Activated CD4-positive, alpha-beta T cell treated with anti-CD3 and anti-CD28 coated beads, Interleukin-2, amount 10 ng/mL, durations not matched to agents 24 days and 14 days (primary cell): ENCODE results near the gene UBE2L3. TPM values are rescaled to one million over a fixed set of nuclear protein-coding genes. Genes with fewer than 3 reads are reported as not detected.

Experiments
- DNase-seq: peaks from one replicate; pipeline ENCODE4 v3.0.0; 2022
- H3K27ac Mint-ChIP-seq: one replicate; pipeline ENCODE4 v1.8.0; 2022; ENCODE audit warnings: mild to moderate bottlenecking, mixed read lengths
- H3K27me3 Mint-ChIP-seq: one replicate; pipeline ENCODE4 v1.8.0; 2022; ENCODE audit warnings: mixed read lengths
- H3K36me3 Mint-ChIP-seq: one replicate; pipeline ENCODE4 v1.8.0; 2022; ENCODE audit warnings: low read depth, mild to moderate bottlenecking, mixed read lengths
- H3K4me1 Mint-ChIP-seq: one replicate; pipeline ENCODE4 v1.8.0; 2021; ENCODE audit warnings: mixed read lengths
- H3K4me3 Mint-ChIP-seq: one replicate; pipeline ENCODE4 v1.8.0; 2022; ENCODE audit warnings: mild to moderate bottlenecking, moderate library complexity, mixed read lengths
- H3K9me3 Mint-ChIP-seq: one replicate; pipeline ENCODE4 v1.8.0; 2021; ENCODE audit warnings: mixed read lengths
- intact Hi-C: fragments of 100-400 bp; cut with micrococcal nuclease; formaldehyde crosslinking; loops from one replicate; pipeline ENCODE4 v1.15.1; 2023
- total RNA-seq: library from RNA; stranded (reverse); gene quantifications from 2 replicates; pipeline ENCODE4 v1.2.3, GENCODE V29; 2022

UBE2L3 gene
- total RNA-seq, 1 donor from 2014 or later: 63.3 TPM

- intact Hi-C loops: no loop called here
Measured at GRCh38 chr22:21650280-21650679, 82.8 kb downstream of the UBE2L3 start.

GRCh38 chr22:21650823-21651520 lies 83.5 kb downstream of the UBE2L3 start:
- intact Hi-C loops: loop anchor here (1.0 kb wide), 1 partner anchor 8 kb away; no protein-coding TSS in a partner anchor
- H3K36me3 Mint-ChIP-seq: peaks cover 18% of the 10 kb centered on the region

More at GRCh38 chr22:21650280-21650679, 82.8 kb downstream of the UBE2L3 start:
- peak overlapping the region; percentile 95 for H3K4me3 Mint-ChIP-seq
- H3K9me3 Mint-ChIP-seq: no peaks in the 10 kb centered on the region
- H3K4me1 Mint-ChIP-seq: peaks cover 34% of the 10 kb centered on the region
- H3K36me3 Mint-ChIP-seq: peaks cover 21% of the 10 kb centered on the region
- no peak overlapping the region for H3K27ac Mint-ChIP-seq
- DNase-seq: no peak
- no peaks in the 10 kb centered on the region for H3K27me3 Mint-ChIP-seq

DNA sequence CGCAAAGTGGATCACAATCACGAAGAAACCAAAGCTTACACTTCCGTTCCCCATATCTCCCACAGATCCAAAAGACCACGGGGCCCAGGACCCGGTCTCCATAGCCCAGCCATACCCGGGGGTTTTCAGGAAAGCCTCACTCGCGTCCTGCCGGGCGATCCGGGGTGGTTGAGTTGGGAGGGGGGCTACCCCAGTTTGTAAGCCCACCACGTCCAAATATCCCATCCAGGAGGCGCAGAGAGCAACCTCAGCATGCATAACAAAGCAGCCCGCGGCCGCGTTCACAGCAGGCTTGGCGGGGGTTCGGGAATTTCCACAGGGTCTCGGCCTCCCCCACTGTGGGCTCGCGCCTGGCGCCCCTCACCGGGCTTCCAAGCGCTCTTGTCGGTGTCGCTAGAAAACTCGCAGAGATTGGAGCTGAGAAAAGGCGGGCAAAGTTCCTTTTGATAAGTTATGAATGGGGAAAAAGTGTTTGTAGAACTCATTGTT lies 84.1 kb downstream of the UBE2L3 start:
- Mint-ChIP-seq H3K27me3 (no peaks in the 10 kb centered on the region), H3K27ac (peak overlapping the region; percentile 94), H3K4me1 (peaks cover 34% of the 10 kb centered on the region), H3K9me3 (no peaks in the 10 kb centered on the region), H3K36me3 (peaks cover 14% of the 10 kb centered on the region), H3K4me3 (peak overlapping the region; percentile 95)
- intact Hi-C loops: loop anchor here (1.0 kb wide), 1 partner anchor 8 kb away; no protein-coding TSS in a partner anchor
- DNase-seq: no peak

More at GRCh38 chr22:21650823-21651520, 83.5 kb downstream of the UBE2L3 start:
- no peak for DNase-seq
- Mint-ChIP-seq H3K27ac (peak overlapping the region; percentile 94), H3K4me3 (peak overlapping the region; percentile 95), H3K4me1 (peaks cover 34% of the 10 kb centered on the region), H3K27me3 (no peaks in the 10 kb centered on the region), H3K9me3 (no peaks in the 10 kb centered on the region)

DNA sequence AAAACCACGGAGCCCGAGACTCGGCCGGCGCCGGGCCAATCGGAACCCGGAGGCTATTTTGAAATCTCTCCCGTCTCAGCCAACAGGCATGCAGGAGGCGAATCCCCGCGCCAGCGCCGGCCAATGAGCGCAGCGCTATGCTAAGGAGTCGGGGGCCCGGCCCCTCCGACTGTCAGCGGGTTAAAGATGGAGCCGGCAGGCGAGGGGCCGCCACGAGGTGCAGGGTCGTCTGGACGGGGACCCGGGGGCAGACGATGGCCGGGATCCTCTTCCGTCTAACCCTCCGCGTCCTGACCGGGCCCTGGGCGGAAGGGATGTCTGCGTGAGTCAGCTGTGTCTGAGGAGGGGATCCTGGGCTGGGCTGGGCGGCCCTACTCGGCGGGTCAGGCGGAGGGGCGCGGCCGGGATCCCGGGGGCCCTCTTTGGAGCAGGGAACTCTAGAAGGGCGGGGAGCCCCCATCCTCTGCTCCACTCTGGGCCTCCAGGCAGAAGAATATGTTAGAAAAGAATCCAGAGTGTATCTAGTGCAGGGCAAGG lies 84.6 kb downstream of the UBE2L3 start:
- peak overlapping the region; percentile 94 for H3K27ac Mint-ChIP-seq
- DNase-seq: peak; percentile 97
- peaks cover 3% of the 10 kb centered on the region for H3K9me3 Mint-ChIP-seq
- peaks cover 34% of the 10 kb centered on the region for H3K4me1 Mint-ChIP-seq
- H3K4me3 Mint-ChIP-seq: peak overlapping the region; percentile 95
- peaks cover 15% of the 10 kb centered on the region for H3K36me3 Mint-ChIP-seq
- no peaks in the 10 kb centered on the region for H3K27me3 Mint-ChIP-seq
- intact Hi-C loops: no loop called here

DNA sequence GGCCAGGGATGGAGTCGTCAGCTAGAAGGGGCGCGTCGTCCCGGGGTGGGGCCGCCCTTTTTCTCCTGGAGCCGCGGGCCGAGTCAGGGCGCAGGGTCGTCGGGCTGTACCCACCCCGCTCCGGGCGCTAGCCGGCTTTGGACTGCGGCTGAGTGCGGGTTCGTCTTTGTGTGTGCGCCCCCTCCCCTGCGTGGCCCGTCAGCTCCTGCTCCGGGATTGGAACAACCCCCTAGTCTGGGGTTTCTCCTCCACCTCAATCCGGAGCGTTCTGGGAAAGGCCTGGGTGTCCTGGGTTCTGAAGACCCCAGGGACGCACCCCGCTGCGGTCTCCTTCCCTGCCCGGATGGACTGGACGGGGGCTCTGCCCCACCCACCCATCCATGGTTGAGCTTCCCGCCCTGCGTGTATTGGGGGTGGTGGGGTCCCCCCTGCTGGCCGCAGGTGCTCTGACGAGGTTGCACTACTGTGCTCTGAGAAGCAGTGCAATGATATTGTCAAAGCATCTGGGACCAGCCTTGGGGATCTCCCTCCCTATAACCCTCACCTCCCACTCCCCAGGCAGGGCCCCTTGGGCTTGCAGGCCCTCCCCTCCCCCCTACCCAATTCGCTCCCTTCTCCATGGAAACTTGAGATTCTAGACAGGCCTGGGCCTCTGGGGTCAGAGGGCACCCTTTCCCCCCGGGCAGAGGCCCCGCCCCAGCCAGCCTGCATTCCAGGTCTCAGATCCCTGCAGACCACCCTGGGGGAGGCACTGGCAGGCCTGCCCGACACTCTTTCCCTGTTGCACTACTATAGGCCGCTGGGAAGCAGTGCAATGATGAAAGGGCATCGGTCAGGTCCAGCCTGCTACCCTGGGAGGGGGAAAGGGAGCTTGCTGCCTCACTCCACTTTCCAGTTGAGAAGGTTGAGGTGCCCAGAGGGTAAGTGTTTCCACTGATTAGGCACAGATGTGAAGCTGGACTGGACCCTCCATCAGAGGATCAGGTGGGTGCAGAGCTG lies 85.3 kb downstream of the UBE2L3 start:
- Mint-ChIP-seq H3K27ac (peak overlapping the region; percentile 94), H3K9me3 (peaks cover 3% of the 10 kb centered on the region), H3K4me3 (peak overlapping the region; percentile 95), H3K27me3 (no peaks in the 10 kb centered on the region), H3K4me1 (peaks cover 38% of the 10 kb centered on the region), H3K36me3 (peaks cover 15% of the 10 kb centered on the region)
- intact Hi-C loops: no loop called here
- no peak for DNase-seq

DNA sequence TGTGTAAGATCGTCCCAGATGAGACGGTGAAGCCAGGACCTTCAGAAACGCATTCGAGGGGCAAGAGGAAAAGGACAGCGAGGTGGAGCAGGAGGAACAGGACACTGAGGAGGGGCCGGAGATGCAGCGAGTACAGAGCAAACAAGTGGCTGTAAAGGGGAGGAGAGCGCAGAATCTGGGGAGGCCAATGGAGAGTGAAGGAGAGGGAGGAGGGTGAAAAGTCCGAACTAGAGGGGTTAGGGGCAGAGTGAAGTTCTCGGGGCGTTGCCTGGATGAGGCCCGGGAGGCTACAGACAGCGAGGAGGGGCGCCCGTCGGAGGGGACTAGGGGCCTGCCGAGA lies 89.5 kb downstream of the UBE2L3 start:
- H3K4me1 Mint-ChIP-seq: peaks cover 22% of the 10 kb centered on the region
- peak overlapping the region; percentile 91 for H3K27ac Mint-ChIP-seq
- H3K9me3 Mint-ChIP-seq: peaks cover 3% of the 10 kb centered on the region
- no peaks in the 10 kb centered on the region for H3K27me3 Mint-ChIP-seq
- intact Hi-C loops: no loop called here
- H3K4me3 Mint-ChIP-seq: peak overlapping the region; percentile 89
- H3K36me3 Mint-ChIP-seq: peaks cover 6% of the 10 kb centered on the region
- no peak for DNase-seq

- H3K36me3 Mint-ChIP-seq: peaks cover 6% of the 10 kb centered on the region
- intact Hi-C loops: no loop called here
- peaks cover 3% of the 10 kb centered on the region for H3K9me3 Mint-ChIP-seq
- no peaks in the 10 kb centered on the region for H3K27me3 Mint-ChIP-seq
- peaks cover 22% of the 10 kb centered on the region for H3K4me1 Mint-ChIP-seq
- DNase-seq: peak; percentile 96
- peak overlapping the region; percentile 91 for H3K27ac Mint-ChIP-seq
- peak overlapping the region; percentile 89 for H3K4me3 Mint-ChIP-seq
Measured at GRCh38 chr22:21657360-21658032, 90.0 kb downstream of the UBE2L3 start.

DNA sequence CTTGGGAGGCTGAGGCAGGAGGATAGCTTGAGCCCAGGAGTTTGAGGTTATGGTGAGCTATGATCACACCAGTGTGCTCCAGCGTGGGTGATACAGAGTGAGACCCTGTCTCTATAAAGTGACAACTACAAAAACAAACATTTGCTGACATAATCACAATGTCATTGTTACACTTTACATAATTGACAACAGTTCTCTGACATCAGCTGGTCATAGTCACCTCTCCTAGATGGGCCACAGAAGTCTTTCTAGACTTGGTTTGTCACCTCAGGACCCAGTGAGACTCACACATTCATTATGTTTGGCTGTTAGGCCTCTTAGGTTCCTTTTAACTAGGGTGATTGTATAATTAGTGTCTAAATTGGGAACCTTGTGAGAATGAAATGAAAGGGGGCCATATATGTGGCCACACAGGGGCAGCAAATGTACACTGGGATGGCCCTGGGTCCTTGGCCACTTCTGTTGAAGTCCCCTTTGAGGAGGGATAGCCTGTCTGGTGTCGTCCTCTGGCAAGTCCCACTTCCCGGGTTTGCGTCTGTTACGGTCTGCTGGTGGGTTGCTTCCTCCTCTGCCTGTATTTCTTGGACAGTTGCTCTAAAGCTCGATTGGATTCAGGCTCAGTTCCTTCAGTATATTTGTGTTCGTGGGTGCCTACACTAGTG lies 92.5 kb downstream of the UBE2L3 start:
- Mint-ChIP-seq H3K4me1 (peaks cover 15% of the 10 kb centered on the region), H3K27ac (no peak overlapping the region), H3K9me3 (peaks cover 3% of the 10 kb centered on the region), H3K4me3 (no peak overlapping the region), H3K36me3 (peaks cover 6% of the 10 kb centered on the region), H3K27me3 (no peaks in the 10 kb centered on the region)
- intact Hi-C loops: no loop called here
- DNase-seq: no peak

DNA sequence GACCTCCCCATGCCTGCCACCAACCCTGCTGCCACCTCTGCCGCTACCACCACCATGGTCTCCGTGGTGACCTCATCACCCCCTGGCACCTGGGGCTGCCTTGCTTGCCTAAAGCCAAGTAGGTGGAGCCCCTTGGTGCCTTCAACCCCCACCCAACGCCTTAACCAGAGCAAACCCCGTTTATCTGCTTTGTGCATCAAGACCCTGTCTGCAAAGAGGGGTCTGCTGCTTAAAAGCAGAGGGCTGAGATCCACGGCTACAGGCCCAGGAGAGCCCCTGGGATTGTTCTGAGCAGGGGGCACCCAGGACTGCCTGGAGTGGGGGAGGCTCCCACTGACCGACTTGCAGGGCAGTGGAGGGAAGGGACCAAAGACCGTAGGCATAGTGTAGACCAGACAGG lies 93.4 kb downstream of the UBE2L3 start:
- peaks cover 3% of the 10 kb centered on the region for H3K9me3 Mint-ChIP-seq
- H3K36me3 Mint-ChIP-seq: peaks cover 6% of the 10 kb centered on the region
- no peak for DNase-seq
- intact Hi-C loops: no loop called here
- H3K4me3 Mint-ChIP-seq: no peak overlapping the region
- H3K4me1 Mint-ChIP-seq: peaks cover 21% of the 10 kb centered on the region
- no peaks in the 10 kb centered on the region for H3K27me3 Mint-ChIP-seq
- no peak overlapping the region for H3K27ac Mint-ChIP-seq

DNA sequence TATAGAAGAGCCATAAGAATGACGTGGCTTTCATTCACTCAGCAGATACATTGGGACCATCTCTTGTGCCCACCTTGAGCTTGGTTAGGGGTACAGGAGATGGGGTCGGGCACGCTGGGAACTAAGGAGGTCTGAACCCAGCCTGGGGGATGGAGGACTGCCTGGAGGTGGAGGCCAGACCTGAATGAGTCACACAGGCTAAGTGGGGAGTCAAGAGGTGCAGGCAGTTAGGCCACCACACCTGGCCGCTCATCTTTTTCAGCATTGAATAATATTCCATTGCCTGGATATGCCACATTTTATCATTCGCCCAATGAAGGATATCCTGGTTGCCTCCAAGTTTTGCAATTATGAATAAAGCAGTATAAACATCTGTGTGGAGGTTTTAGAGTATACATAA lies 94.5 kb downstream of the UBE2L3 start:
- H3K27me3 Mint-ChIP-seq: no peaks in the 10 kb centered on the region
- H3K9me3 Mint-ChIP-seq: no peaks in the 10 kb centered on the region
- H3K27ac Mint-ChIP-seq: no peak overlapping the region
- peaks cover 15% of the 10 kb centered on the region for H3K4me1 Mint-ChIP-seq
- intact Hi-C loops: no loop called here
- no peak overlapping the region for H3K4me3 Mint-ChIP-seq
- peaks cover under 1% of the 10 kb centered on the region for H3K36me3 Mint-ChIP-seq
- no peak for DNase-seq

GRCh38 chr22:21663738-21664137 lies 96.2 kb downstream of the UBE2L3 start:
- Mint-ChIP-seq H3K27me3 (no peaks in the 10 kb centered on the region), H3K36me3 (peaks cover 2% of the 10 kb centered on the region), H3K9me3 (no peaks in the 10 kb centered on the region), H3K4me3 (peak overlapping the region; percentile 10), H3K4me1 (peaks cover 17% of the 10 kb centered on the region), H3K27ac (peak overlapping the region; percentile 46)
- no peak for DNase-seq
- intact Hi-C loops: no loop called here

DNA sequence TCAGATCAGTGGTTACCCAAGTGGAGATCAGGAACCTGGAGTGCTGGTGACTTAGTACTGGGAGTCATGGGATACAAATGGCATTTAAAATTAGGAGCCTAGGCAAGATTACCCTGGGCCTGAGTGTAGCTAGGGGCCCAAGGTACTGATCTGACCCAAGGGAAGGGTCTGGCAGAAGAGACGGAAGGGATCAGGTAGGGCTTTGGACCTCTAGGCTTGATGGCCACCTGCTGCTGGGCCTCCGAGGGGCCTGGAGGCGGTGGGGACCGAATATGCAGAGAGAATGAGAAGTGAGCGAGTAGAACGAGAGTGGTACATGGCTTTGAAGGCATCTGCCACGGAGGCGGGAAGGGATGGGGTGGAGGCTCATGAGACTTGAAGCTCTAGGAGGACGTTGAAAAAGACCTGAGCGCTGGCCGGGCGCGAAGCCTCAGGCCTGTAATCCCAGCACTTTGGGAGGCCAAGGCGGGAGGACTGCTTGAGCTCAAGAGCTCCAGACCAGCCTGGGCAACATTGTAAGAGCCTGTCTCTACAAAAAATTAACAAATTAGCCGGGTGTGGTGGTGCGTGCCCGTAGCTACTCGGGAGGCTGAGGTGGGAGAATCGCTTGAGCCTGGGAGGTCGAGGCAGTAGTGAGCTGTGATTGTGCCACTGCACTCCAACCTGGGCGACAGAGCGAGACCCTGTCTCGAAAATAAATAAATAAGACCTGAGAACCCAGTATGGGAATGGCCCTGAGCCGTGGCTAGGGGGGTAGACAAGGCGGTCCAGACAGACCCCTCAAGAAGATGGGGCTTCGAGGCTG lies 97.7 kb downstream of the UBE2L3 start:
- peaks cover 7% of the 10 kb centered on the region for H3K36me3 Mint-ChIP-seq
- intact Hi-C loops: no loop called here
- H3K9me3 Mint-ChIP-seq: no peaks in the 10 kb centered on the region
- H3K27me3 Mint-ChIP-seq: no peaks in the 10 kb centered on the region
- DNase-seq: no peak
- H3K4me3 Mint-ChIP-seq: peak overlapping the region; percentile 93
- H3K4me1 Mint-ChIP-seq: peaks cover 22% of the 10 kb centered on the region
- peak overlapping the region; percentile 96 for H3K27ac Mint-ChIP-seq
